WERI-Rb-1 (cell line): ENCODE data around the gene ZNF148.

ENCODE experiments used
- DNase-seq: peaks from one replicate; pipeline ENCODE4 v3.0.0-alpha.2; 2020
- H3K27ac ChIP-seq: fragments of 250-450 bp; sonication (Bioruptor Pico); 2 replicates; pipeline ENCODE4 v1.5.1; 2020; ENCODE audit warnings: mild to moderate bottlenecking, moderate library complexity
- H3K27me3 ChIP-seq: fragments of 250-450 bp; sonication (Bioruptor Pico); 2 replicates; pipeline ENCODE4 v1.5.1; 2021; ENCODE audit warnings: mild to moderate bottlenecking, low read depth, moderate library complexity; ENCODE audit not compliant: insufficient read depth, severe bottlenecking
- H3K36me3 ChIP-seq: fragments of 250-450 bp; sonication (Bioruptor Pico); 2 replicates; pipeline ENCODE4 v1.5.1; 2020; ENCODE audit warnings: mild to moderate bottlenecking, moderate library complexity
- H3K4me3 ChIP-seq: 2 replicates; pipeline ENCODE4 v1.5.1; 2011; ENCODE audit warnings: low read depth, mild to moderate bottlenecking, control low read depth, low read length
- H3K9me3 ChIP-seq: fragments of 250-450 bp; sonication (Bioruptor Pico); 2 replicates; pipeline ENCODE4 v1.5.1; 2021; ENCODE audit warnings: mild to moderate bottlenecking, moderate library complexity; ENCODE audit not compliant: severe bottlenecking
- TF ChIP-seq, protein P1 (sequence below): IDR thresholded peaks from 2 replicates; pipeline ENCODE4 v1.5.1; 2011; ENCODE audit warnings: low read depth, mild to moderate bottlenecking, control low read depth, inconsistent platforms, low read length

Gene ZNF148

GRCh38 chr3:125271127-125271526 lies 104.0 kb downstream of the ZNF148 start:
- Histone ChIP-seq H3K27ac (no peak overlapping the region), H3K4me3 (no peak overlapping the region), H3K27me3 (no peaks in the 10 kb centered on the region), H3K36me3 (no peaks in the 10 kb centered on the region), H3K9me3 (no peaks in the 10 kb centered on the region)
- DNase-seq: no peak
- TF ChIP-seq, protein P1, sequence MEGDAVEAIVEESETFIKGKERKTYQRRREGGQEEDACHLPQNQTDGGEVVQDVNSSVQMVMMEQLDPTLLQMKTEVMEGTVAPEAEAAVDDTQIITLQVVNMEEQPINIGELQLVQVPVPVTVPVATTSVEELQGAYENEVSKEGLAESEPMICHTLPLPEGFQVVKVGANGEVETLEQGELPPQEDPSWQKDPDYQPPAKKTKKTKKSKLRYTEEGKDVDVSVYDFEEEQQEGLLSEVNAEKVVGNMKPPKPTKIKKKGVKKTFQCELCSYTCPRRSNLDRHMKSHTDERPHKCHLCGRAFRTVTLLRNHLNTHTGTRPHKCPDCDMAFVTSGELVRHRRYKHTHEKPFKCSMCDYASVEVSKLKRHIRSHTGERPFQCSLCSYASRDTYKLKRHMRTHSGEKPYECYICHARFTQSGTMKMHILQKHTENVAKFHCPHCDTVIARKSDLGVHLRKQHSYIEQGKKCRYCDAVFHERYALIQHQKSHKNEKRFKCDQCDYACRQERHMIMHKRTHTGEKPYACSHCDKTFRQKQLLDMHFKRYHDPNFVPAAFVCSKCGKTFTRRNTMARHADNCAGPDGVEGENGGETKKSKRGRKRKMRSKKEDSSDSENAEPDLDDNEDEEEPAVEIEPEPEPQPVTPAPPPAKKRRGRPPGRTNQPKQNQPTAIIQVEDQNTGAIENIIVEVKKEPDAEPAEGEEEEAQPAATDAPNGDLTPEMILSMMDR: no peak

DNA sequence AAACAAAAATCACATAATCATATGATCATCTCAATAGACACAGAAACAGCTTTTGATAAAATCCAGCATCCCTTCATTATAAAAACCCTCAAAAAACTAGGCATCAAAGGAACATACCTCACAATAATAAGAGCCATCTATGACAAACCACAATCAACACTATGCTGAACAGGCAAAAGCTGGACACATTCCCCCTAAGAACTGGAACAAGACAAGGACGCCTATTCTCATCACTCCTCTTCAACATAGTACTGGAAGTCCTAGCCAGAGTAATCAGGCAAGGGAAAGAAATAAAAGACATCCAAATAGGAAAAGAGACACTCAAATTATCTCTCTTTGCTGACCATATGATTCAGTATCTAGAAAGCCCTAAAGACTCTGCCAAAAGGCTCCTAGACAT lies 107.7 kb downstream of the ZNF148 start:
- no peak for DNase-seq
- Histone ChIP-seq H3K36me3 (no peaks in the 10 kb centered on the region), H3K27me3 (no peaks in the 10 kb centered on the region), H3K27ac (no peak overlapping the region), H3K9me3 (no peaks in the 10 kb centered on the region), H3K4me3 (no peak overlapping the region)
- TF ChIP-seq, protein P1: no peak

- Histone ChIP-seq H3K4me3 (no peak overlapping the region), H3K27ac (no peak overlapping the region), H3K27me3 (no peaks in the 10 kb centered on the region), H3K9me3 (no peaks in the 10 kb centered on the region), H3K36me3 (no peaks in the 10 kb centered on the region)
- no peak for DNase-seq
- TF ChIP-seq, protein P1: no peak
These were observed 108.2 kb downstream of the ZNF148 start for GRCh38 chr3:125266971-125267370.

GRCh38 chr3:125262161-125262560 lies 113.0 kb downstream of the ZNF148 start:
- no peaks in the 10 kb centered on the region for H3K27me3 ChIP-seq
- H3K4me3 ChIP-seq: no peak overlapping the region
- no peak for DNase-seq
- H3K9me3 ChIP-seq: no peaks in the 10 kb centered on the region
- TF ChIP-seq, protein P1: no peak
- no peaks in the 10 kb centered on the region for H3K36me3 ChIP-seq
- H3K27ac ChIP-seq: no peak overlapping the region

- no peaks in the 10 kb centered on the region for H3K27me3 ChIP-seq
- peaks cover 2% of the 10 kb centered on the region for H3K9me3 ChIP-seq
- TF ChIP-seq, protein P1: no peak
- no peak for DNase-seq
- no peaks in the 10 kb centered on the region for H3K36me3 ChIP-seq
- H3K27ac ChIP-seq: no peak overlapping the region
- no peak overlapping the region for H3K4me3 ChIP-seq
These were observed 114.1 kb downstream of the ZNF148 start for GRCh38 chr3:125261031-125261430.

DNA sequence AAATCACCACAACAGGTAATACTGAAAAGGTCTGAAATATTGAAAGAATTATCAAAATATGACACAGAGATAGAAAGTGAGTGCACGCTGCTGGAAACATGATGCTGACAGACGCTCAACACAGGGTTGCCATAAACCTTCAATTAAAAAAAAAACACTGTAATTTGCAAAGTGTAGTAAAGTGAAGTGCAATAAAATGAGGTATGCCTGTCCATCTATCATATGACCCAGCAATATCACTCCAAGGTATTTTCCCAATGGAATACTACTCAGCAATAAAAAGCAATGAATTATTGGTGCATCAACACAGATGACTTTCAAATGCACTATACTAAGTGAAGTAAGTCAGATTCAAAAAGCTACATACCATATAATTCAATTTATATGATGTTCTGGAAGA lies 115.0 kb downstream of the ZNF148 start:
- no peak for DNase-seq
- Histone ChIP-seq H3K27me3 (no peaks in the 10 kb centered on the region), H3K9me3 (peaks cover 2% of the 10 kb centered on the region), H3K36me3 (no peaks in the 10 kb centered on the region), H3K27ac (no peak overlapping the region), H3K4me3 (no peak overlapping the region)
- TF ChIP-seq, protein P1: no peak
